Stimulated activated memory B cell treated with anti-CD40 and anti-IgM and Interleukin-4, amounts not matched to agents 10 μg/mL and 1 μg/mL and 100 μg/mL, for 72 hours (primary cell): ENCODE measurements around the gene SNAP29.

Experiments
- ATAC-seq: fragments of 150-1000 bp; cut with Tn5 transposase; 2 replicates; pipeline ENCODE4 v1.10.0; 2021
- H3K27ac Mint-ChIP-seq: one replicate; pipeline ENCODE4 v1.8.0; 2022; ENCODE audit warnings: mild to moderate bottlenecking, mixed read lengths
- H3K27me3 Mint-ChIP-seq: one replicate; pipeline ENCODE4 v1.8.0; 2022; ENCODE audit warnings: mixed read lengths
- H3K36me3 Mint-ChIP-seq: one replicate; pipeline ENCODE4 v1.8.0; 2022; ENCODE audit warnings: mixed read lengths
- H3K4me1 Mint-ChIP-seq: one replicate; pipeline ENCODE4 v1.8.0; 2022; ENCODE audit warnings: mixed read lengths
- H3K4me3 Mint-ChIP-seq: one replicate; pipeline ENCODE4 v1.8.0; 2022; ENCODE audit warnings: mild to moderate bottlenecking, moderate library complexity, mixed read lengths
- H3K9me3 Mint-ChIP-seq: one replicate; pipeline ENCODE4 v1.8.0; 2022; ENCODE audit warnings: mixed read lengths

SNAP29 gene

DNA sequence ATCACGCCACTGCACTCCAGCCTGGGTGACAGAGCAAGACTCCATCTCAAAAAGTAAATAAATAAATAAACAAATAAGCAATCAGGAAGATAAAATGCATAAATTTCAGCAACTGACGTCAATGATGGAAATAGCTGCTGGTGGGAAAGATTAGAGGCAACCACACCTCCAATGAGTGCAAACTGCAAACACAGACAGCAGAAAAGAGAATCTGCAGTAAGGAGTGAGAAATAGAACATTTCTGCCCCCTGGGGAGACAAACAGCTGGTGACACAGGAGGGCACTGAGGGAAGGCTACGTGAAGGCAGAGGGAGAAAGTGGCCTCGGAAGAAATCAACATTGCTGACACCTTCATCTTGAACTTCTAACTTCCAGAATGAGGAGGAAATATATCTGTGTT lies 6.7 kb upstream of the SNAP29 start:
- H3K4me3 Mint-ChIP-seq = no peak overlapping the region
- no peaks in the 10 kb centered on the region for H3K27me3 Mint-ChIP-seq
- H3K36me3 Mint-ChIP-seq = no peaks in the 10 kb centered on the region
- no peak for ATAC-seq
- H3K4me1 Mint-ChIP-seq = peaks cover 53% of the 10 kb centered on the region
- no peaks in the 10 kb centered on the region for H3K9me3 Mint-ChIP-seq
- no peak overlapping the region for H3K27ac Mint-ChIP-seq

DNA sequence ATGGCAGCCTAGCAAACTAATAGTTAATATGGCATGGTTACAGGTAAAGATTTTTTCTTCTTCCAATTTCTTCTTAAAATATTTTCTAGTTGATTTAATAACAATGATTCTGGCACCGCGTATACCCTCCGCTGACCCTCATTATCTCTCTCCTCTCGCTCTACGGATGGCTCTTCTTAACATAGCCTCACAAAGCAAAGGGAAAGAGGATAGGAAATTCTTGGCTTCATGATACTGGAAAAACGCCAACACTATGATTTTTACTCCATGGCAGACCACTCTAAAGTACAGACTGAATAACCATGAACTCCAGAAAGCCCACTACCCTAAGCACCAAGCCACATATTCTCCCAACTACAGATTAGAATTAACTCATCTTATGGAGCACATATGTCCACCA lies 6.3 kb upstream of the SNAP29 start:
- H3K4me1 Mint-ChIP-seq = peaks cover 57% of the 10 kb centered on the region
- no peaks in the 10 kb centered on the region for H3K27me3 Mint-ChIP-seq
- ATAC-seq = no peak
- H3K4me3 Mint-ChIP-seq = no peak overlapping the region
- no peaks in the 10 kb centered on the region for H3K36me3 Mint-ChIP-seq
- no peak overlapping the region for H3K27ac Mint-ChIP-seq
- H3K9me3 Mint-ChIP-seq = no peaks in the 10 kb centered on the region

DNA sequence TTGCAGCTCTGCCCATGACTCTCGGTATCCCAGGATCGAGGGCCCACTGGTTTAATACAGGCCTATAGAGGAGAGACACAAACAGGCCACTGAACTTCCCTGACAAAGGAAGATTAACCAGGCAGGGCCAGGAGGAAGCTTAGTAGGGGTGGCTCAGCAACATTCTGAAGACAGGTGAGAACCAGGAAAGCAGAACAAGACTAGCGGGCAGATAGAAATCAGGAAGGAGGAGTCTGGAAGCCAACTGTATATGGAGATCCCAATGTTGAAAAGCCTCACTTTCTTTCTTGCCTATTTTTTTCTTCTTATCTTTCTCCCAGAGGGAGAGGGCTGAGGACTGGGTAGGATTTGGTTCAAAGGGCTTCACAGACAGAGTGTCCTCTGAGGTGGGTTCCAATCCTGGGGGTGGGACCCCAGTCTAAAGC lies 5.6 kb upstream of the SNAP29 start:
- Mint-ChIP-seq H3K36me3 (no peaks in the 10 kb centered on the region), H3K4me1 (peaks cover 62% of the 10 kb centered on the region), H3K4me3 (no peak overlapping the region)

DNA sequence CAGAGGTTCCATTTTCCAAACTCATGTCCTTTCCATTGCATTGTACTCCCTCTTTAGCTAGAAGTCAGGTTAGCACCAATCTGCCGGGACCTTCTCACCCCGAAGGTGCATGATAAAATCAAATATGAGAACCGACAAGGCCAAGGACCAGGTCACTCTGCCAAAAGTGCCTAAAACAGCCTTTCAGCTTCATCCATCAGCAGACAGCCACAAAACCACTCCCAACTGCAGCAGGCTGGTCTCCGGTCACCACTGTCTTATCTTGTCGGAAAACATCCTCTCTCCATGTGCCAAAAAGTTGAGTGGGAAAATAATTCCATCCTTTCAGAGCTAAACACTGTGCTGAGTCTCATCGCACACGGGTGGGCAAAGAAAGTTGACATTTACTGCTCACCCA lies 1.6 kb upstream of the SNAP29 start:
- no peak for ATAC-seq
- H3K36me3 Mint-ChIP-seq = peaks cover 5% of the 10 kb centered on the region
- peak overlapping the region; percentile 87 for H3K27ac Mint-ChIP-seq

More for the DNA sequence above, 5.6 kb upstream of the SNAP29 start:
- no peak for ATAC-seq
- Mint-ChIP-seq H3K27me3 (no peaks in the 10 kb centered on the region), H3K9me3 (no peaks in the 10 kb centered on the region), H3K27ac (no peak overlapping the region)

DNA sequence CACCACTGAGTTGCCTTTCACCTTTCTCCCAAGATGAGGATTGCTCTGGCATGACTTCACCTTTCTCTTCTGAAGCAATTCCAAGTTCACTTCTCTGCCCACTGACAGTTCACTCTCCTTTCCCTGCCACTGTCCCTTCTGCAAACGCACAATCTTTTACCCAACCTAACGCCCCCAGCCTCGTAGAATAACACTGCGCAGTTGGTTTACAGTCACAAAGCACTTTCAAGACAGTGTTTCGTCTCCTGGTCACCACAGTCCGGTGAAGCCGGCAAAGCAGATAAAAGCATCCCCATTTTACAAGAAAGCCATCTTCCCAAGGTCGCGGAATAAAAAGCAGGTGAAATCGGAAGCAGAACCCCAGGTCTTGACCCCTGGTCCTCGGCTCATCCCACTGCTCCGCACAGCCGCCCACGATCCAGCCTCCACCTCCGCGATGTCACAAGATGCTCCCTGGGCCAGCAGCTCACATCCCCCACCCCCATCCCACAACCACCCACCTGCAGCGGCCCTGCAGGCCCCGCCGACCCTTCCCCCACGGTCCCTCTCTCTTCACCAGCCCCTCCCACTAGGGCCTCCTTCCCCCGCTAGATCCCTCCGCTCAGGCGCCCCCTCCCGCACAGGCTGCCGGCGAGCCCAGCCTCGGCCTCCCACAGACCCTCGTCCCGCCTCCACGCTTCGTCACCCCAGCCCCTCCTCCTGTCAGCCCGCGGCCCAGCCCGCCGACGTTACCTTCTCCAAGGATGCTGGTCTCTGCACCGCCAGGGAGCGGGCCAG lies 781 bp upstream of the SNAP29 start:
- Mint-ChIP-seq H3K4me3 (peak overlapping the region; percentile 81), H3K36me3 (peaks cover 8% of the 10 kb centered on the region), H3K9me3 (no peaks in the 10 kb centered on the region), H3K4me1 (peaks cover 58% of the 10 kb centered on the region), H3K27me3 (no peaks in the 10 kb centered on the region), H3K27ac (peak overlapping the region; percentile 87)
- ATAC-seq = peak; percentile 73

More for the DNA sequence above, 1.6 kb upstream of the SNAP29 start:
- peaks cover 62% of the 10 kb centered on the region for H3K4me1 Mint-ChIP-seq
- H3K4me3 Mint-ChIP-seq = peak overlapping the region; percentile 81
- H3K27me3 Mint-ChIP-seq = no peaks in the 10 kb centered on the region
- no peaks in the 10 kb centered on the region for H3K9me3 Mint-ChIP-seq

DNA sequence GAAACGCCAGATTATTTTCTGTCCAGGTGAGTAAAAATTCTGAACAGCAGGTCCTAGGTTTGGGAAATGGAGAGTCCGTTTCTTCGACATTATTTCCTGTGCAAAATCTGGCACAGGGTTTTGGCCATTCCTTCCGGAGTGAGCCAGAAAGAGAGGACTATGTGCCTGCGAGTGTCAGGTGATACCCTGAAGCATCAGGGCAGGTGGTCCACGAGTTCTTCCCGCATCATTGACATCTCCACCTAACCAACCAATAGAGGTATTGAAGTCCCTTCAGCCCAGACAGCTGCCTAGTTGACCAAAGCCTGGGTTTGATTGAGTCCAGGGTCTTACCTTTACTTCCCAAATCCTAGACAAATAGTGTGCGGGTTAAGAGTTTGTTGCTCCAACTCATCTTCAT lies 808 bp downstream of the SNAP29 start:
- H3K36me3 Mint-ChIP-seq = peaks cover 17% of the 10 kb centered on the region
- H3K4me3 Mint-ChIP-seq = peak overlapping the region; percentile 81
- peak overlapping the region; percentile 87 for H3K27ac Mint-ChIP-seq
- H3K9me3 Mint-ChIP-seq = no peaks in the 10 kb centered on the region
- ATAC-seq = no peak
- no peaks in the 10 kb centered on the region for H3K27me3 Mint-ChIP-seq
- H3K4me1 Mint-ChIP-seq = peaks cover 51% of the 10 kb centered on the region

DNA sequence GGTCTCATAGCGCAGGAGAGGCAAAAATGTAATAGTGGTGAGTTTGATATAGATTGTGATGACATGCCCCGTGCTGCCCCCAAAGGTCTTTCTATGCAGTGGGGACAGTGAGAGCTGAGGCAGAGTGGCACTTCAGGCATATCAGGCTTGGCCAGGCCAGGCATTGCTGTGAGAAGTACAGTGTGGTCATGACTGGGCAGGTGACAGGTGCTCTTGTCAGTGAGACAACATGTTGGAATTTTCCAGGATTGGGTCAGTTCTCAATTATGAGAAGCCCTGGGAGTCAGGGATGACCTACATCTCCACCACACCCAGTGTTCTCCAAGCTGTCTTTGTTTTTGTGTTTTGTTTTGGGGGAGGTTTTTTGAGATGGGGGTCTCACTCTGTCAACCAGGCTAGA lies 3.7 kb downstream of the SNAP29 start:
- Mint-ChIP-seq H3K4me3 (no peak overlapping the region), H3K27ac (no peak overlapping the region), H3K36me3 (peaks cover 19% of the 10 kb centered on the region), H3K4me1 (peaks cover 33% of the 10 kb centered on the region), H3K9me3 (no peaks in the 10 kb centered on the region), H3K27me3 (no peaks in the 10 kb centered on the region)
- ATAC-seq = no peak

DNA sequence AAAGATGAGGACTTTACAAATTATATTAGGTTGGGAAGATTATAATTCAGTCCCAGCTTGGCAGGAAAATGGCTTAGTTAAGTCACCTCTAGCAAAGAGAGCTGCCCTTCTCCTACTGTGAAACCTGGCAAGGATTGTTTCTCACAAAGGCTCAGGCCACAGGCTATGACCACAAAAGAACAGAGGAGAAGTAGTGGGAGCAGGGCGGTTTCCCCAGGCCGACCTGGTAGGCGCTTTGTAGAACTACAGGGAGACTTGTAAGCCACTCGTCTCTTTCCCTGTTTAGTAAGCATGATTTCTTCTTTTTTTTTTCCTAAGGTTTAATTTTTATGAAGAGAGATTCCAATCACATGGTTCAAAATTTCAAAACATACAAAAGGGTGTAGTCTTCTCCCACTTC lies 4.6 kb downstream of the SNAP29 start:
- Mint-ChIP-seq H3K9me3 (no peaks in the 10 kb centered on the region), H3K27me3 (no peaks in the 10 kb centered on the region), H3K27ac (no peak overlapping the region), H3K4me3 (no peak overlapping the region), H3K4me1 (peaks cover 27% of the 10 kb centered on the region), H3K36me3 (peaks cover 20% of the 10 kb centered on the region)
- ATAC-seq = no peak

DNA sequence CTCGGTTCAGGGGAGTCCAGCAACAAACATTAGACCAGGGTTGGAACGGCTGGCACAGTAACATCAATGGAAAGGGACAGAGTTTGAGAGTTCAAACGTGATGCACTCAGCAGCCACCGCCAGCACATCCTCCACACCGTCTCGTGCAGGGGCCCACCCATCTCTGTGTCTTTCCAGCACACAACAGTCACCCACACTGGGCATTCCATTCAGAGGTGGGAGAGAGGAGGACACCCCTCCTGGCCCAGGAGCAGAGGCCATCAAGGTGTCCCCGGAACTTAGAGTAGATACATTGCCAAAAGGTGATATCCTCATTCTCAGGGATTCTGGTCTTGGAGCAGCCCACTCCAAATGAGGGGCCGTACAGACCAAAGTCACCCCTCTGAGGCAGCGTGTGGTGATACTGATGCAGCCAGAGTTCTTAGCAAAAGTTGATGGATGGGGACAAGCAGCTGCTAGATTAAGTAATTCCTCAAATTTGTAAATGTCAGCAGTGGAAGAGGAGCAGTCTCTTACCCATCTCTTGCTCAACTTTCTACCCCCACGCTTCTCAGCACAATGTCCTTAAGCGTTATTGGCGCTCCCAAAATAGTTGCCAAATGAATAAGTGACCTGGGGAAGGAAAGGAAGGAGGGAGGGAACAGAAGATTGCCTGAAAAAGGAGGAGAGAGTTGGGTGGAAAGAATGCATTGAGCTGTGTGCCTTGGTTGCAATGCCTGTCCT lies 5.5 kb downstream of the SNAP29 start:
- no peaks in the 10 kb centered on the region for H3K27me3 Mint-ChIP-seq
- no peak for ATAC-seq
- peaks cover 27% of the 10 kb centered on the region for H3K4me1 Mint-ChIP-seq
- no peak overlapping the region for H3K4me3 Mint-ChIP-seq
- H3K9me3 Mint-ChIP-seq = no peaks in the 10 kb centered on the region
- no peak overlapping the region for H3K27ac Mint-ChIP-seq
- peaks cover 24% of the 10 kb centered on the region for H3K36me3 Mint-ChIP-seq

DNA sequence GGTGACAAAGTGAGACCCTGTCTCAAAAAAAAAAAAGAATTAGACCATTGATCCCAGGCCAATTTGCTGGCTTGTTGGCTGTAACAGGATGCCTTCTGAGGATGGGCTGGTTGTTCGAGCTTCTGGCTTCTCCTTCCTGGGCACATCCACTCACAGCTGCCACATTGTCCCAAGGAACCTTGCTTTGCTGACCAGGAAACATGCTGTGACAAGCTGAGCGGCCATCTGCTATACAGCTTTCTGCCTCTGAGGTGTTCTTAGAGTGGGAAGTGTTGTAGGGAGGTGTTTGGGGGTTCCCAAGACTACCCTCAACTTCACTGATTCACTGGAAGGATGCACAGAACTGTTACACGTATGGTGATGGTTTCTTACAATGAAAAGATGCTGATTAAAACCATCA lies 6.5 kb downstream of the SNAP29 start:
- no peak for ATAC-seq
- no peaks in the 10 kb centered on the region for H3K9me3 Mint-ChIP-seq

DNA sequence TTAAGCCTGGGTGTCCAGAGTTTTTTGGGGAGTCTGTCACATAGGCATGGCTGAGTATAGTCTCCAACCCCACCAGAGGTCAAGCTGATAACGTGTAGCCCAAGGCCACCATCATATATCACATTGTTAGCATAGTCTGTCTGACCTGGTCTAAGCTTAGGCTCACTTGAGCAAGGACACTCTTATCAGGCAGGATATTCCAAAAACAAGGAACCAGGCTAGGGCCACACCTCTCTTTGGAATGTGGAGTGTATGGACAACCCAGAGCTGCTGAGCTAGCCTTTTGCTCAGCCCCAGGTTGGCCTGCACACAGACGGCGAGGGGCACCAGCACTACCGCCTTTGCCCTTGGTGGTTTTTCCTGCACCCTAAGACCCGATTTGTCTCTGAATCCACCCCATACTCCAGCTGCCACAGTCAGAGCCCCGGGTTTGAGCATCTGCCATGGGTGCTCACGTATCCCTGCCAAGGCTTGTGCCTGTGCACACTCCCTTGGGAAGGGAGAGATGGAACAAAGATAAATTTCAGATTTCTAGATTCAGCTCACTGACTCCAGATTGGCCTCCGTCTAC lies 7.2 kb downstream of the SNAP29 start:
- Mint-ChIP-seq H3K4me3 (no peak overlapping the region), H3K9me3 (no peaks in the 10 kb centered on the region), H3K27ac (no peak overlapping the region), H3K4me1 (peaks cover 18% of the 10 kb centered on the region), H3K36me3 (peaks cover 24% of the 10 kb centered on the region), H3K27me3 (no peaks in the 10 kb centered on the region)
- ATAC-seq = no peak

More for the DNA sequence above, 6.5 kb downstream of the SNAP29 start:
- Mint-ChIP-seq H3K4me1 (peaks cover 18% of the 10 kb centered on the region), H3K36me3 (peaks cover 24% of the 10 kb centered on the region), H3K4me3 (no peak overlapping the region), H3K27ac (no peak overlapping the region), H3K27me3 (no peaks in the 10 kb centered on the region)

DNA sequence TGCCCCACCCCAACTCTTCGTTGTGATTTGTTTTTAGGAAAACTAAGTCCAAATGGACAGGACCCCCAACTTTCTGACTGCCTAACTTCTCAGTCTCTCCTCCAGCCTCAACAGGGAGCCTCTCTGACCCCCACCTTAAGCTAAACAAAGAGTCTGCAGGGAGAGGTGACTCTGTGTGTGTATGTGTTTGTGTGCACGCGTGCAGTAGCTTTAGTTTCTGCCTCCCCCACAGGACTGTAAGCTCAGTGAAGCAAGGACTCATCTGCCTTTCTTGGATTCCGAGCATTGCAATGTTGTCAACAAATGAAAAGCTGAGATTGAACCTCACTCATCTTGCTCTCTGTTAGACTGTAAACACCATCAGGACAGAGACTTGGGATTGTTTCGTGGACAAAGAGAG lies 7.9 kb downstream of the SNAP29 start:
- Mint-ChIP-seq H3K36me3 (peaks cover 24% of the 10 kb centered on the region), H3K27me3 (no peaks in the 10 kb centered on the region), H3K4me3 (no peak overlapping the region), H3K27ac (no peak overlapping the region), H3K9me3 (no peaks in the 10 kb centered on the region), H3K4me1 (peaks cover 18% of the 10 kb centered on the region)
- ATAC-seq = no peak

DNA sequence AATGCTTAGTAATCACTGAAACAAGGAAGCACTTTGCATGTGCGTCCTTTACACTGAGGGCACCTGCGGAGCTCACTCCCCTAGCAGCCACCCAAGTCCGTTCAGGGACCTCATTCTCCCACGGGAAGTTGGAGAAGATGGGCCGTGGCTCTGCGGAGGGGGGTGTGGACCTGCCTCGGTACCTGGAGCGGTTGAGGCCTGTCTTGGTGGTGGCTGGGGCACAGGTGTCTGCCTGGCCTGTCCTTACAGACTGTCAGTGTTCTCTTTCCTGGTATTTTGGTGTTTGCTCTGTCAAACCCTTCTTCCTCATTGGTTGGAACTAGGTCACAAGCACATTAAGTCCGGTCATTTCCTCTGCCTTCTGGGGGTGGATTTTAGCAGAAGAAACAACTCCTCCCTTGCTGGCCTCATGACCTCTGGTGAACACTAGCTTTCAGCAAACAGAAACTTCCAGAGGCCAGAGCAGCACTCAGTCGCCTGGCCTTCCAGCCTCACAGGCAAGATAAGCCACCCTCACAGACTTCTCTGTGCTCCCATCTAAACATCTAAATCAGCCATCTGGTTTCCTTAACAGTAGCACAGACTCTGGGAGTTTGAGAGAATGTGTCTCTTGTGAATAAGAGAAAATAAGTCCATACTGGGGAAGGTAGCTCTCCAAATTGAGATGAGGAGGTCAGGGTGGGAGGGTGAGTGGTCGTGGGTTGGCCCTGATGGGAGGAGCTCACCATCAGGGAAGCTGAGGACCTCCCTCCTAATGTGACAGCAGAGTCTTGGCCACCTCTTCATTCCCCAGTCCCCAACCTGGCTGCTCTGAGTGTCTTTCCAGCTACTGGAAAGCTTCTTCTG lies 8.6 kb downstream of the SNAP29 start:
- peaks cover 13% of the 10 kb centered on the region for H3K4me1 Mint-ChIP-seq

DNA sequence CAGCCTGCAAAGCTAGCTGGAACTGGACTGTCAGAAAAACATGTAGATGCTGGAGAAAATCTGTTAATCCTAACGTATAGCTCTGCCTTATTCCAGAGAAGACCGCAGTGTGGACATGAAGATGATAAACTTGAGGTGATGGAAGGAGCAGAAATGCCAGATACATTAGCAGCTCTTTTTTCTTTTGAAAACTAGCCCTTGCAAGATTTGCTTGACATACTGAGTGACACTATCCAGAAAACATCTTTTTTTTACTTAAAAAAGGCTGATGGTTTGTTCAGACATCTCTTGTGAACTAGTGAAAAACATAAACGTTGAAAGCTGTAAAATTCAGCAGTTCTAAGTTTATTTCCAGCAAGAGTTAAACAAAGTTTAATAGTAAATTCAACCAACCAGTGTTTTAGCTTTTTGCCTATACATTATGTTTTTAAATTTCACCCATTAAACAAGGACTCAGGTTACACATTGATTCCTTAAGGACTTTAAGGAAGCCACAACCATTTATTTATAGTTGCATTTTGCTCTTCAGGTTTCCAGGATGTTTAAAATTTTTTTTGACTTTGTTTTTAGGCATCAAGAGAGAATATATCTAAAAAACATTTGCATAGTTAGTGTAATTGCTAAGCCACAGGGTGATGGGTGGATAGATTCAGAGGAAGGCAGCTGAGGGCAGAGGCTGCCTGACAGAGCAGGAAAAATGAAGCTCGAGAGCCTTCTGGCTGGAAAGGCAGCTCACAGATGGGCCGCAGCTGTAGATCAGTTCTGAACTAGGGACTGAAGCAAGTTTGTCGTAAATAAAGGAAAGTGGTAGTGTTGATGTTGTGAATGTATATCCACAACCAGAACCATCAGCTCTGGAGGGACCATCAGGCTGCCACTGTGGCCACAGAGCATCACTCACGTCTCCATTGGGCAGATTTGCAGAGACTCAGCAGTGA lies 9.5 kb downstream of the SNAP29 start:
- Mint-ChIP-seq H3K4me1 (peaks cover 11% of the 10 kb centered on the region), H3K4me3 (no peak overlapping the region), H3K27ac (no peak overlapping the region), H3K27me3 (no peaks in the 10 kb centered on the region), H3K9me3 (no peaks in the 10 kb centered on the region), H3K36me3 (peaks cover 20% of the 10 kb centered on the region)
- ATAC-seq = no peak

More for the DNA sequence above, 8.6 kb downstream of the SNAP29 start:
- Mint-ChIP-seq H3K9me3 (no peaks in the 10 kb centered on the region), H3K27ac (no peak overlapping the region), H3K36me3 (peaks cover 18% of the 10 kb centered on the region), H3K27me3 (no peaks in the 10 kb centered on the region), H3K4me3 (no peak overlapping the region)
- no peak for ATAC-seq
